ENCODE measurements around the gene C16orf74.
A peak's percentile ranks its signal among the peaks of the same experiment; 100 is the strongest.

Gene C16orf74

GRCh38 chr16:85749771-85750145, 1.1 kb downstream of the C16orf74 start:
- TF ChIP-seq CTCF (IDR thresholded peaks at IDR 0.05): no peak
- Histone ChIP-seq H3K36me3 (no peaks in the 10 kb centered on the region), H3K4me3 (ENCODE audit: low read depth in 1 of 2, low read length in 1 of 2) (peak overlapping the region; percentile 61 to 73), H3K4me1 (ENCODE audit: control insufficient read depth in 1 of 2, insufficient read depth in 1 of 2, low read depth in 1 of 2, low read length in 1 of 2) (peaks cover 19 to 21% of the 10 kb centered on the region in 2 experiments), H3K27me3 (peaks cover 30% of the 10 kb centered on the region), H3K9me3 (no peaks in the 10 kb centered on the region), H3K27ac (no peak overlapping the region)

GRCh38 chr16:85746460-85747215, 4.3 kb downstream of the C16orf74 start:
- Histone ChIP-seq H3K9me3 (no peaks in the 10 kb centered on the region), H3K4me3 (ENCODE audit: low read depth in 1 of 2, low read length in 1 of 2) (no peak overlapping the region), H3K27ac (no peak overlapping the region), H3K27me3 (peaks cover 18% of the 10 kb centered on the region), H3K4me1 (ENCODE audit: control insufficient read depth in 1 of 2, insufficient read depth in 1 of 2, low read depth in 1 of 2, low read length in 1 of 2) (peaks cover 14 to 16% of the 10 kb centered on the region in 2 experiments), H3K36me3 (no peaks in the 10 kb centered on the region)
- TF ChIP-seq CTCF (IDR thresholded peaks at IDR 0.05): no peak

GRCh38 chr16:85738923-85739715, 11.8 kb downstream of the C16orf74 start:
- no peaks in the 10 kb centered on the region for H3K27me3 ChIP-seq
- no peaks in the 10 kb centered on the region for H3K36me3 ChIP-seq
- H3K4me1 ChIP-seq (ENCODE audit: control insufficient read depth in 1 of 2, insufficient read depth in 1 of 2, low read depth in 1 of 2, low read length in 1 of 2): peaks cover 19% of the 10 kb centered on the region in 2 experiments
- TF ChIP-seq CTCF (IDR thresholded peaks at IDR 0.05): no peak
- no peak overlapping the region for H3K4me3 ChIP-seq (ENCODE audit: low read depth in 1 of 2, low read length in 1 of 2)
- H3K9me3 ChIP-seq: no peaks in the 10 kb centered on the region
- H3K27ac ChIP-seq: no peak overlapping the region

- Histone ChIP-seq H3K27me3 (no peaks in the 10 kb centered on the region), H3K4me1 (ENCODE audit: control insufficient read depth in 1 of 2, insufficient read depth in 1 of 2, low read depth in 1 of 2, low read length in 1 of 2) (peaks cover 34 to 35% of the 10 kb centered on the region in 2 experiments), H3K9me3 (no peaks in the 10 kb centered on the region), H3K27ac (no peak overlapping the region), H3K4me3 (ENCODE audit: low read depth in 1 of 2, low read length in 1 of 2) (no peak overlapping the region), H3K36me3 (no peaks in the 10 kb centered on the region)
- TF ChIP-seq CTCF (IDR thresholded peaks at IDR 0.05): no peak
These were observed 14.0 kb downstream of the C16orf74 start for GRCh38 chr16:85736921-85737320.

- Histone ChIP-seq H3K4me1 (ENCODE audit: control insufficient read depth in 1 of 2, insufficient read depth in 1 of 2, low read depth in 1 of 2, low read length in 1 of 2) (peaks cover 34 to 35% of the 10 kb centered on the region in 2 experiments), H3K9me3 (no peaks in the 10 kb centered on the region), H3K27ac (no peak overlapping the region), H3K36me3 (no peaks in the 10 kb centered on the region), H3K27me3 (no peaks in the 10 kb centered on the region), H3K4me3 (ENCODE audit: low read depth in 1 of 2, low read length in 1 of 2) (no peak overlapping the region)
- TF ChIP-seq CTCF (IDR thresholded peaks at IDR 0.05): no peak
These were observed 14.9 kb downstream of the C16orf74 start for GRCh38 chr16:85735946-85736345.

Measured in neutrophil (primary cell).